ENCODE results near the gene BANP.
"Not testable (repeated sequence)": the region's sequence is repeated elsewhere in the genome, so short reads cannot be mapped to it uniquely, and the experiment has no call there.

The BANP gene

DNA sequence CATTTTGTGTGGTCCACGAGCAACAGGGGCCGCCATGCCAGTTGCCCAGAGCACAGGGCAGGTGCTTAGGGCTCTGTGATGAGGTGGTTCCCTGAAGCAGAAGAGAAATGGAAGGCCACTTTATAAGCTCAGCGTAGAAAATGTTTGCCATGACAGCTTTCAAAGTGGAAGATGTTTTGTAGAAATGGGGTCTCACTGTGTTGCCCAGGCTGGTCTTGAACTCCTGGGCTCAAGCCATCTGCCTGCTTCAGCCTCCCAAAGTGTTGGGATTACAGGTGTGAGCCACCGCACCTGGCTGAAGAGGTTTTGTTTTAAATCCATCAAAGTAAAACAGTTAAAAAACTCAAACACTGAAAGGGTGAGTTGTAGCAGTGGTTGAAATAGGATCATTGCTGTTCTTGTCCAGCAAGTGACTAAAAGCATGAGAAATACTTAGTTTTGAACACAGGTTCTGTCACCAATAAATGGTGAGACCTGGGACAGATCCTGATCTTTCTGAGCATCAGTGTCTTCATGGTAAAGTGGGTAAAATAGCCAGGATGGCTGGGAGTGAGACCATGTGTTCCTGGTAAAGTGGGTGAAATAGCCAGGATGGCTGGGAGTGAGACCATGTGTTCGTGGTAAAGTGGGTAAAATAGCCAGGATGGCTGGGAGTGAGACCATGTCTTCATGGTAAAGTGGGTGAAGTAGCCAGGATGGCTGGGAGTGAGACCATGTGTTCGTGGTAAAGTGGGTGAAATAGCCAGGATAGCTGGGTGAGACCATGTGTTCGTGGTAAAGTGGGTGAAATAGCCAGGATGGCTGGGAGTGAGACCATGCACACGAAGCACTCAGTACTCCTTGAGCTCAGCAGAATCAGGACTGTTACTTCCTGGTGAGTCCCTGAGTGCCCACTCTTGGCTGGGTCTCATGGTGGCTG, 46.0 kb downstream of the BANP start:
- no peak for DNase-seq

DNA sequence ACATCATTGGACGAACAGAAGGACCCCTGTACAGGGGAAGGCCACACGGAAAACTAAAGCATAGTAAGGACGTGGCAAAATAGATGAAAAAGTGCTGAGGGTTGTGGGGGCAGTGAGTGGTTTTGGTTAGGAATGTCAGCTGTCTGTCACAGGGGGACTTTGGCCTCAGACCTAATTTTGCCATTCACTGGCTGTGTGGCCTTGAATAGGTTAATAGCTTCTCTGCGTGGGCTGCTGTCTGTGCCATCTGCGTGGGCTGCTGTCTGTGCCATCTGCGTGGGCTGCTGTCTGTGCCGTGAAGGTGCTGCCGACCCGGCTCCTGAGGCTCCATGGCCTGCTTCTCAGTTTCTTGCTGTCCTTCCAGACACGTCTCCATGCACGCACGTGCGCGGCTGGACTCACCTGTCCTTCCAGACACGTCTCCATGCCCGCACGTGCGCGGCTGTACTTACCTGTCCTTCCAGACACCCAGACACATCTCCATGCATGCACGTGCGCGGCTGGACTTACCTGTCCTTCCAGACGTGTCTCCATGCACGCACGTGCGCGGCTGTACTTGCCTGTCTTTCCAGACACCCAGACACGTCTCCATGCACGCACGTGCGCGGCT, 47.1 kb downstream of the BANP start:
- DNase-seq: not testable (repeated sequence)

DNA sequence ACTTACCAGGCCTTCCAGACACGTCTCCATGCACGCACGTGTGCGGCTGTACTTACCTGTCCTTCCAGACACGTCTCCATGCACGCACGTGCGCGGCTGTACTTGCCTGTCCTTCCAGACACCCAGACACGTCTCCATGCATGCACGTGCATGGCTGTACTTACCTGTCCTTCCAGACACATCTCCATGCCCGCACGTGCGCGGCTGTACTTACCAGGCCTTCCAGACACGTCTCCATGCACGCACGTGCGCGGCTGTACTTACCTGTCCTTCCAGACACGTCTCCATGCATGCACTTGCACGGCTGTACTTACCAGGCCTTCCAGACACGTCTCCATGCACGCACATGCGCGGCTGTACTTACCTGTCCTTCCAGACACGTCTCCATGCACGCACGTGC, 47.8 kb downstream of the BANP start:
- DNase-seq: not testable (repeated sequence)

DNA sequence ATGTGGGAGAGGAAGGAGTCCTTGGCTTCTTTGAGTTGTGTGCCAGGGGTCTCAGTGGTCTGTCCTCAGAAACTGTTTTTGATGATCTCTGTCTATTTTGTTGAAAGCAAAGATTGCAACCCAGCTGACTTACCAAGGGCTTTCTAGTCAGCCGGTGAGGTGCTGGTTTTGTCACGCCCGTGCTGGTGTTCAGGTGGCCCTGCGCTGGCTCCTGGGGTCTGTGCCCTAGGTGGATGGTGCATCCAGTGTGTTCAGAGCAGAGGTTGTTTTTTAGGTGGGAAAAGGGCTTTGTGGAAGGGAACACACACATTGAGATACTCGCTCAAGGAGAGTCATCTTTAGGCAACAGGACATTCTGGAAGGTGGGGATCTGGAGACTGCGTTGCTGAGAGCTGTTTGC, 51.0 kb downstream of the BANP start:
- no peak for DNase-seq

DNA sequence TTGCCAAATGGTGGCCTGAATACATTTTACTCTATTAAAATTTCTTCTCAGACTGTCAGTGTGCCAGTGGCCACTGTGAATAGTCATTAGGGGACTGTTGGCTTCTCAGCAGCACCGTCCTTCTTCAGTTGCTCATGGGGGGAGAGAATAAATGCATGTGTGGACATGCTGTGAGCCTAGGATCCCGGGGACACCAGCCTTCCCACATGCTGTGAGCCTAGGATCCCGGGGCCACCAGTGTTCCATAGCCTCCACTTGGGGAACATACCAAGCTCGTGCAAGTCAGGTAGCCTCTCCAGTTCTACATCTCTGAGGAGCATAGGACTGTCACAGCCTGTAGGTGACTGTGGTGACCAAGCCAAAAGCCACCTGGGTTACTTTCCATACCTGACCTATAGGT, 51.5 kb downstream of the BANP start:
- DNase-seq: no peak

DNA sequence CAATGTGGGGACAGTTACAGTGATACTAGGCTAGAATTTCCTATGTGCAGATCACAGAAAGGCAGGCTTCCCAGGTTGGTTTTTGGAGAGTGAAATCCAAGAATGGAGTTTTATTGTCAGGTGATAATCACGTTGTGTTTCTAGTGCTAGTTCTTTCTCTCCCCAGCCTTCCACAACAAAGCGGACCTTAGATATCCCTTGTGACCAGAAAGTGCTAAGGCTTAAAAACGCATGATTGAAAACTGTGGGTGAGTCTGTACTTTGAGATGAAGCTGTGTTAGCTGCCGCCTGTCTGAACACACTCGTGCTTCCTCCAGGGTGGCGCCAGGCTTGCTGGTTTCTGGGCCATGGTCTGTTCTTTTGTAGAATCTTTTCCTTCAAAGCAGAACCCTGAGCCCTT, 52.1 kb downstream of the BANP start:
- DNase-seq: no peak

DNA sequence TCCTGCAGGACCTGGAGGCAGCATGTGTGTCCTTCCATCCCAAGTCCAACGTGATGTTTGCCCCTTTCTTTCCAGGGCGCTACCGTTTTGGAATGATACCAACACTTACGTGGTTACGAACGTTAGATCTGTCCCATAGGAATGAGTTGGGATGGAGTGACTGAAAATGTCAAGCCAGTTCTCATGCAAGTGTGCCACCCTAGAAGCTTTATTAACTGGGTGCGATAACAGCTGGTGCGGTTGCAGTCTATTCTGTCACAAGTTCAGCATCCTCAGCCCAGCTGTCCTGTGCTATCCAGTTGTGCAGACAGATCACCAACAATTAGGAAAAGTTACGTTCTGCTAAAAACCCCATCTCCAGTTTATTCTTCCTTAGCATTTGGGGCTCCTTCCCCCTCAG, 52.5 kb downstream of the BANP start:
- no peak for DNase-seq

DNA sequence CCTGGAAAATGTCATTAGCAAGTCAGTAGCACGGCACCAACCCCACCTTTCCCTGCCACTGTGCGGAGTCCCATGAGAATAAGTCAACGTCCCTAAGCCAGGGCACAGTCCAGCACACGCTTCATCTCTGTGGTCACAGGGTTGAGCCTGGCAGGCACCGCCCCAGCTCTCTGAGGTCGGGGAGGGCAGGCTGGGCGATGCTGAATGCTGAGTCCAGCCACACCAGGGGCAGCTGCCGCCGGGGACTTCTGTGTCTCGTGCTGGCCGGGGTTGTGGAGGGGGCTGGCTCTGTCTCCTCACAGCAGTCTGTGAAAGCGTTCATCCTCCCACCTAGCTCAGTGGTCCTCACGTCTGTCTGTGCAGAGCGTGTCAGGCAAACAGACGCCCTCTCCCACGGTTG, 53.2 kb downstream of the BANP start:
- no peak for DNase-seq

DNA sequence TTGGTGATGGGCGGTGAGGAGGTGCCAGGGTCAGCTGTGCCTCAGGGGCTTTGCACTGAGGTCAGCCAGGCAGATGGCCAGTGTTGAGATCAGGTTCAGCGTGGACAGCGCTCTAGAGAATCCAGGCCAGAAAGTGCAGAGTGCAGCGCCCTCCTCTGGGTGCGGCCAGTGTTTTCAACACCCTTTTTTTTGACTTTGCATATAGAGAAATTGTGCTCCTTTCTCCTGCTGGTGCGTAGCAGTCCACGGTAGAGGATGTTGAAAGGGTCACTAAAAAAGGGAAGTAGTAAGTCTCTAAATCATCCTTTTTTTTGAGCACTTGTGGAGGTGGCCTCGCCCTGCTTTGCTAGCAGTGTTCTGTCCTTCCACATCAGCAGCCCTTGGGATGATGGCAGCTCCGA, 53.9 kb downstream of the BANP start:
- no peak for DNase-seq

DNA sequence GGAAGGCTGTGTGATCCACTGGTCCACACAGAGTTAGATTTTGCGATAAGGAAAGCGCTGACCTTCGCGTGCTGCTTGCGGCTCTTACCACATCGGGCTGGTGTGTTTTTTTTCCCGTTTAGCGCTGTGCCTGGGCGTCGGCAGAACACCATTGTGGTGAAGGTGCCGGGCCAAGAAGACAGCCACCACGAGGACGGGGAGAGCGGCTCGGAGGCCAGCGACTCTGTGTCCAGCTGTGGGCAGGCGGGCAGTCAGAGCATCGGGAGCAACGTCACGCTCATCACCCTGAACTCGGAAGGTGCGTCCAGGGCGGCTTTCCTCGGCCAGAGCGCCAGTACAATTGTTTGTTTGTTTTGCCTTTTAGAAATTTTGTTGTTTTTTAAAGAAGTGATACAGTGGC, 54.7 kb downstream of the BANP start:
- DNase-seq: no peak

DNA sequence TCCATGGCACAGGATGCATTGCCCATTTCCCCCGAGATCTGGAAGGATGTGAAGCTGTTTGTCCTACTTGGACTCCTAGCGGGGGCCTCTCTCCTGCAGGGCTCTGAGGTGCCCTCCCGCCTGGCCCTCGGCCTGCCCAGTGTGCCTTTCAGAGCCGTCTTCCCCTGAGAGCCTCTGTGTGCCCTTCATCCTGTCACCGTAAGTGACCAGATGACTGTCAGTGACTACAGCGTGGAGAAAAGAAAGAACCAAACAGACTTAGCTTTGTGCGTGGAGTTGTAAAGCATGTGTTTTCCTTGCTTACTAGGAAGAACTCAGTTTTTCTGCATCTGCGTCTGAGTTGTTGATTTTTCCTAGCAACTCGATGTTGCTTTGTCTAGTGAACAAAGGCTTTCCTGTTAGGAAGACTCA, 56.1 kb downstream of the BANP start:
- DNase-seq: no peak

DNA sequence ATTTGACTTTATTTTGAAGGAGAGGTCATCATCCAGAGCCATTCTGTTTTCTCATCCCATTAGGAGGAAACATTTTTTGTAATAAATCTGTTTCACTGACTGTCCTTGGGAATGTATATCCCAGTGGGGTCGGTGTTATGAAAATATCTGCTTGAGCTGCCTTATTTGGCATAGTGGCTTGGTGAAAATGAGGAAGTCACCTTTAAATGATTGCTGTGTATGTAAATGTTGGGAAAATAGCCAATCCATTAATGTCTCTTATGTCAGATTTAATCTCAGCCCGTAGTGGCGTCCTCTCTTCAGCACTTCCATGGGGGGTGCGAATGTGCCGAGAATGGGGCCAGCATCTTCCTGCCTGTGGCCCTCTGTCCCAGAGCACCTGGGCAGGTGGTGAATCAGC, 57.6 kb downstream of the BANP start:
- DNase-seq: no peak

DNA sequence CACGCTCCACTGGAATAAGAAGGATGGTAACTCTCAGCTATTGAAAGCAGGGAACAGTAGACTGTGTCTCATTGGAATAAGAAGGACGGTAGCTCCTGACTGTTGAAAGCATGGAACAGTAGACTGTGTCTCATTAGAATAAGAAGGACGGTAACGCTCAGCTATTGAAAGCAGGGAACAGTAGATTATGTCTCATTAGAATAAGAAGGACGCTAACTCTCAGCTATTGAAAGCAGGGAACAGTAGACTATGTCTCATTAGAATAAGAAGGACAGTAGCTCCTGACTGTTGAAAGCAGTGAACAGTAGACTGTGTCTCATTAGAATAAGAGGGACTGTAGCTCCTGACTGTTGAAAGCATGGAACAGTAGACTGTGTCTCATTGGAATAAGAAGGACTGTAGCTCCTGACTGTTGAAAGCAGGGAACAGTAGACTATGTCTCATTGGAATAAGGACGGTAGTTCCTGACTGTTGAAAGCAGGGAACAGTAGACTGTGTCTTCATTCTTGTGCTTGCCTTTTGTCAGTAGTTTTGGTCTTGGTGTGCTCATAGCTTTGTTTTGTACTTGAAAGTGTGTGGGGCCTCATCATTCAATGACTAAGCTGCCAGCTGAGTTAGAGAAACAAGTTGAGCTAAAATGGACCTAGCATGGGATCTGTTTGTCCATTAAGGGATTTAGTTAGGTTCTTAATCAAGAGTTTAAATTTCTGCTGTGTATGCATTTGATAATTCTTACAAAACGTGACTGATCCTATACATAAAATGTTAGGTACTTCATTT, 58.5 kb downstream of the BANP start:
- no peak for DNase-seq

DNA sequence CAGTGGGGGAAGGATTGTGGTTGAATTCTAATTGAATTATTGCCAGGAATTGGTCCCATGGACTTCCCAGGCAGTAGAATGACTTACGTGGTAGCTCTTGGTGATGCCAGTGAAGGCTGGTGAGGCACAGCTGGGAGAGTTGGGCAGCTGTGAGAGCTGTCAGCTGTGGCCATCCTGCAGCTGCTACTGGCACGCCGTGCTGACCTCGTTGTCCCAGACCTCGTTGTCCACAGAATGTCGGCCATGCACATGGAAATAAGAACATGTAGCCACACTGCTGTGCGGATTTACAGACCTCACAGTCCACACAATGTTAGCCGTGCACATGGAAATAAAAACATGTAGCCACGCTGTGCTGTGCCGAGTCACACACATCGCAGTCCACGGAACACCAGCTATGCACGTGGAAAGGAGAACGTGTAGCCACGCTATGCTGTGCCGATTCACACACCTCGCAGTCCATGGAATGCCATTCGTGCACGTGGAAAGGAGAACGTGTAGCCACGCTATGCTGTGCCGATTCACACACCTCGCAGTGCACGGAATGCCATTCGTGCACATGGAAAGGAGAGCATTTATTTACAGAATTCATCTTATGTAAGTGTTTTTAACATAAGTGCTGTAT, 59.2 kb downstream of the BANP start:
- DNase-seq: no peak

DNA sequence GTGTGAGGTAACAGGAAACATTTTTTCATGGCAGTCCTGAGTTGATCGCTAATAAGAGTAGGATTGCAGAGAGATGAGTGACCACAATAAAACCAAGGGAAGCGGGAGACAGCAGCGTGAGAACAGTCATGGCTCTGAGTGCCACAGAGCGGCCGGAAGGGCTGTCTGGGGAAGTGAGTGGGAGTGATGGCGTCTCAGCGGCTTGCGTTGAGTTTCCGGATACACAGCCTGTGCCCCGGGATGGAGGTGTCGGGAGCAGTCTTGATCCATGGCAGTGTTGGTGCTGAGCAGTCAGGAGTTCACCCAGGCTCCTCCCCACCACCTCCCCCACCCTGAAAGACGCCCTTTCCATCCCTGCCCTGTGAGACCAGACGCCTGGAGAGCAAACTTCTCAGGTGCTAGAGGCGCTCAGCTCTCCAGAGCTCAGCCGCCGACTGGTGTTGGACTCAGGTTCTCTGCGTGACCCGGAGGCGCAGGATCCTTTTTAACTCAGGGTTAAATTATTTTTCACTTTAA, 59.8 kb downstream of the BANP start:
- DNase-seq: no peak

DNA sequence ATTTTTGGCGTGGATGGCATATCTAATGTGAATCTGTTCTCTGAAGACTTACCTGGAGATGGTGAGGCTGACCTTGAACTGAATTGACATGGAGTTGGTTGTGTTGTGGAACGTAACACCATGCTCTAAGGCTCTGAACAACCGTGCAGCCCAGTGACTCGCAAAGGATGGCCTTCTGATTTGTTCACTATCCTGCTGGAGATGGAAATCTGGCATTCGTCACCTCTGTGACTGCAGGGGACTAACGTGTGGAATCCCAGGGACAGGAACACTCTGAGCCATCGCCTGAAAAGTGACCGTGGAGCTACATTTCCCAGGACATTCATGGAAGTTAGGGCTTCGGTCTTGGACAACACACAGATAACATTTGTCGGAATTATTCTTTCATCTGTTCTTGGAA, 61.1 kb downstream of the BANP start:
- no peak for DNase-seq

DNA sequence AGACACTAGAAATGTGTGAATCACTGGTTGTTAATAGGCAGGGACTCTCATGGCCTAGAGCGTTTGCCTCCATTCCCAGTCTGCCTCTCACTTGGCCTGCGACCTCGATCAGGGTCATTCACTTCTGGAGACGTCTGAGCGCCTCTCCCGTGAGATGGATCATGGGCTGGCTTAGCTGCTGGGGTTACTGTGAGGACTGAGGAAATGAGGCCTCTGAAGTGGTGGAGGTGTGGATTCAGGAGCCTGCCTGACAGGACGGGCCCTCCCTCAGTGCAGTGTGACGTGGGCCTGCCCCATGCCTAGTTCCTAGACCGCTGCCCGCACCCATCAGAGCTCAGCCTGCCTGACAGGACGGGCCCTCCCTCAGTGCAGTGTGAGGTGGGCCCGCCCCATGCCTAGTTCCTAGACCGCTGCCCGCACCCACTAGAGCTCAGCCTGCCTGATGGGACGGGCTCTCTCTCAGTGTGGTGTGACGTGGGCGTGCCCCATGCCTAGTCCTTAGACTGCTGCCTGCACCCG, 61.9 kb downstream of the BANP start:
- DNase-seq: no peak

DNA sequence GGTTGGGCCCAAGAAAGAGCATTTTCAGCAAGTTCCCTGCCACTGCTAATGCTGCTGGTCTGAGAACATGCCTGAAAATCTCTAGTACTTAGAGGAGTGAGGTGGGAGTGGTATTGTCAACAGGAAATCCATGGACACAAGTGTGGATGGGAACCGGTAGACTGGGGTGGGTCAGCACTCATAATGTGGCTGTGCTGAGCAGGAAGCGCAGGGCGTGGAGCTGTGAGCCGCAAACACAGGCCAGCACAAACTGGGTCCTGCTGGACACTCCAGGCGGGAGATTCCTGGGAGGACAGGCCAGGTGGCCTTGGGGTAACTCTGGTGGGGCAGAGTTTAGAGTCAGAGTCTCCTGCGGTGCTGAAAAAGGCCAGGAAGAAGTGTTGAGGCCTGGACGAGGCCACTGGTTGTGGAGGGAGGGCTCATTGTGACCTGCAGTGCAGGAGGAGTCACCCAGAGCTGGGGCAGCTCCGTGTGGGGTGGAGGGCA, 62.6 kb downstream of the BANP start:
- DNase-seq: no peak

DNA sequence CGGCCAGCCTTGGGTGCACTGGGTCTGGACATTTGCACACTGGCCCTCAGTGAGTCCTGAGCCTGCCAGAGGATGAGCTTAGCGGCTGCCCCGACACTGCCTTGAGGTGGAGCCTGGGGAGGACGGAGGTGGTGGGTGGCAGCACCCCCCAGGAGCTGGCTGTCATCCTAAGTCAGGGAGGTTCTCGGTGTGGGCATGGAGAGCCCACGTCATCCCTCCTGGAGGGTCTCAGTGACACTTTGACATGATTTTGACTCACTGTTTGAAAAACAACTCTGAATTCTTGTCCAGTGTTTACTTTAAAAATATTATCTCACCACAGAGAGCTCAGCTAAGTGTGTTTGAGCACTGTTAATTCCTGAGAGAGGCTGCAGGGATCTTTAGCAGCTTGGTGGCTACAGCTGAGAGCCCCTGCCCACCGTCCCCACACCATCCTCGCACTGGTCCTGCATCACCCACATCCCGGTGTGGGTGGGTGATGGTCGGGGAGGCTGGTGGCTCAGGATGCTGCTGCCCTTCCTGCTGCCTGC, 63.1 kb downstream of the BANP start:
- no peak for DNase-seq

DNA sequence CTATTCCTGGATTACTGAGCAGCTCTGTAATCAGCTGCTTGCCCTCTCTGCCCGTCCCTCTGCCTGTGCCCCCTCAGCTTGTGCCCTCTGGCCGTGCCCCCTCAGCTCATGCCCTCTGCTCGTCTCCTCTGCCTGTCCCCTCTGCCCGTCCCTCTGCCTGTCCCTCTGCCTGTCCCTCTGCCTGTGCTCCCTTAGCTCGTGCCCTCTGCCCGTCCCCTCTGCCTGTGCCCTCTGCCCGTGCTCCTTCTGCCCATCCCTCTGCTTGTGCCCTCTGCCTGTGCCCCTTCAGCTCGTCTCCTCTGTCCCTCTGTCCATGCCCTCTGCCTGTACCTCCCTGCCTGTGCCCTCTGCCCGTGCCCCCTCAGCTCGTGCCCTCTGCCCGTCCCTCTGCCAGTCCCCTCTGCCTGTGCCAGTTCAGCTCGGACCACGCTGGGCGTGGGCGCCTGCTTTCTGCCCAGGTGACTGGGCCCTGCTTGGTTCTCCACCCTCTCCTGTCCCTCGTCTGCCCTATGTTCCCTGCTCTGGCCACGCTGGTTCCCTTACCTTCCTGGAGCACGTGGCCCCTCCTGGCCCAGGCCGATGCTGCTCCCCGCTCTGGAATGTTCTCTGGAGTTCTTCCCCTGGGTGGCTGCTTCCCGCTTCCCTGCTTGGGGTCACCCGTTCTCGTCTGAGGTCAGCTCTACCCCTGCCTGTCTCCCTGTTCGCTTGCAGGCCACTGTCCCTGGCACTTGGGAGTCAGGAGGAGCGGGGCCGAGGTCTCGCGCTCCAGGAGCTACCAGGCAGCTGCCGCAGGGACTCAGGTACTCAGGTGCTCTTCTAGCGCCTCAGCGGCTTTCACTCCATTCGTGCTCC, 63.9 kb downstream of the BANP start:
- no peak for DNase-seq

DNA sequence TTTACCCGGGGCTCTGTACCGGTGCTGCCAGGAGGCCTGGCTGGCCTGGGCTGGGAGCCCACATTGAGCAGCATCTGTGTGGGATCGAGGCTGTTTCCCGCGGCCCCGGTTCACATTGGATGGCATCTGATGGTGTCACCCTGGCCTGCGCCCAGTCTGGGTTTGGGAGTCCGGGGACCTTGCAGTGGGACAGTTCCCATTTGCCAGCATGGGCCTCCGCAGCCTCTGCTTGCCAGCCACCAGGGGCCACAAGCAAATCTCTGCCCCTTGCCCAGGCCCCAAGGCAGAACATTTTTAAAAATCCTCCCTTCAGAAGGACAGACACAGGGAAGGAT, 64.5 kb downstream of the BANP start:
- no peak for DNase-seq

DNA sequence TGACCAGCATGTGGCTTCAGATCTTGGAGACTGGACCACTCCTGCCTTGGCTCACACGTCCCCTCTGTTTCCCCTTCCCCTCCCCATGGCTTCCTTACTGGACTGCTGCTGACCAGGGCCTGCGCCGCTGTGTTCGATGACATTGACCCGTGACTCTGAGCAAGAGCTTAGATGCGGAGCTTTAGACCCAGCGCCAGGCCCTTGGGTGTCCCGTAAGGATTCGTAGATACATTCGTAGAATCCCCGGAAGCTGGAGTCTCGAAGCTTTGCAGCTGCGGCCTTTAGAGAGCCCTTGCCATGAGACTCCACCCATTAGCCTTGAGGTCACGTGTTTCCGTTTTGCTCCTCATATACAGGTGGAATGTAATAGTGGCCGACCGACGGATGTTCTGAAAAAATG, 65.2 kb downstream of the BANP start:
- DNase-seq: not testable (repeated sequence)
